Loucy (cell line): Measurements from ENCODE around the gene SLC16A13.
"Not testable (repeated sequence)": the region's sequence is repeated elsewhere in the genome, so short reads cannot be mapped to it uniquely, and the experiment has no call there.

Experiments
- H2AFZ ChIP-seq: fragments of 200-600 bp; sonication (generic); 2 replicates; pipeline ENCODE4 v1.6.0; 2016; ENCODE audit warnings: antibody characterized with exemption, mild to moderate bottlenecking, low read length, moderate library complexity
- H3F3A ChIP-seq: fragments of 200-600 bp; 2 replicates; pipeline ENCODE4 v1.6.0; 2016; ENCODE audit warnings: antibody characterized with exemption, low read depth, mild to moderate bottlenecking
- H3K27me3 ChIP-seq: fragments of 200-600 bp; sonication (generic); 2 replicates; pipeline ENCODE4 v1.6.1; 2014; ENCODE audit warnings: low read length, mild to moderate bottlenecking; ENCODE audit not compliant: insufficient read depth, poor library complexity, severe bottlenecking
- H3K36me3 ChIP-seq: fragments of 200-600 bp; sonication (generic); 2 replicates; pipeline ENCODE4 v1.6.1; 2016; ENCODE audit warnings: low read length; ENCODE audit not compliant: insufficient read depth
- H3K4me1 ChIP-seq: fragments of 200-600 bp; sonication (generic); 2 replicates; pipeline ENCODE4 v1.5.1; 2014; ENCODE audit warnings: low read length, mild to moderate bottlenecking; ENCODE audit not compliant: insufficient read depth, poor library complexity, severe bottlenecking
- H3K4me2 ChIP-seq: fragments of 200-600 bp; sonication (generic); 2 replicates; pipeline ENCODE4 v1.6.0; 2014; ENCODE audit warnings: antibody characterized with exemption, low read length, low read depth, mild to moderate bottlenecking; ENCODE audit not compliant: poor library complexity, severe bottlenecking
- H3K4me3 ChIP-seq: fragments of 200-600 bp; sonication (generic); 2 replicates; pipeline ENCODE4 v1.5.1; 2014; ENCODE audit warnings: low read length, mild to moderate bottlenecking, mixed read lengths; ENCODE audit not compliant: poor library complexity, severe bottlenecking
- H3K79me2 ChIP-seq: fragments of 200-600 bp; sonication (generic); 2 replicates; pipeline ENCODE4 v1.6.1; 2014; ENCODE audit warnings: low read length; ENCODE audit not compliant: insufficient read depth
- H3K9ac ChIP-seq: fragments of 200-600 bp; sonication (generic); 2 replicates; pipeline ENCODE4 v1.6.0; 2014; ENCODE audit warnings: mild to moderate bottlenecking, low read depth, low read length, moderate library complexity; ENCODE audit not compliant: poor library complexity, severe bottlenecking
- H3K9me2 ChIP-seq: fragments of 200-600 bp; sonication (generic); replicated peaks from 2 replicates; pipeline ENCODE4 v1.6.1; 2016; ENCODE audit warnings: low read depth, low read length, mixed read lengths
- H3K9me3 ChIP-seq: fragments of 200-600 bp; sonication (generic); 2 replicates; pipeline ENCODE4 v1.6.1; 2014; ENCODE audit warnings: mild to moderate bottlenecking, antibody characterized with exemption, low read length, low read depth; ENCODE audit not compliant: insufficient read depth
- H4K20me1 ChIP-seq: fragments of 200-600 bp; sonication (generic); 2 replicates; pipeline ENCODE4 v1.6.0; 2014; ENCODE audit warnings: antibody characterized with exemption, low read length, mild to moderate bottlenecking; ENCODE audit not compliant: insufficient read depth, poor library complexity, severe bottlenecking
- CTCF ChIP-seq: fragments of 200-600 bp; sonication (generic); conservative IDR thresholded peaks from 2 replicates; pipeline ENCODE4 v1.5.1; 2014; ENCODE audit warnings: mild to moderate bottlenecking, antibody characterized with exemption, low read length
- EZH2phosphoT487 ChIP-seq: fragments of 200-600 bp; IDR thresholded peaks from 2 replicates; pipeline ENCODE4 v1.6.1; 2018; ENCODE audit warnings: antibody characterized with exemption, mild to moderate bottlenecking, moderate library complexity, borderline replicate concordance

The SLC16A13 gene

GRCh38 chr17:7045492-7046126 lies 9.8 kb downstream of the SLC16A13 start:
- H3K27me3 ChIP-seq: no peaks in the 10 kb centered on the region
- no peaks in the 10 kb centered on the region for H4K20me1 ChIP-seq
- peaks cover 11% of the 10 kb centered on the region for H3K4me1 ChIP-seq
- H3K9me2 ChIP-seq: no peaks in the 10 kb centered on the region
- H3K4me2 ChIP-seq: peak overlapping the region; percentile 72
- H3K9me3 ChIP-seq: no peaks in the 10 kb centered on the region
- peak overlapping the region; percentile 75 for H2AFZ ChIP-seq
- peak overlapping the region; percentile 61 for H3K4me3 ChIP-seq
- H3F3A ChIP-seq: no peaks in the 10 kb centered on the region
- no peaks in the 10 kb centered on the region for H3K79me2 ChIP-seq
- TF ChIP-seq EZH2phosphoT487: no peak
- TF ChIP-seq CTCF: peak; percentile 96
- H3K9ac ChIP-seq: no peak overlapping the region
- no peaks in the 10 kb centered on the region for H3K36me3 ChIP-seq

- Histone ChIP-seq H3K36me3 (no peaks in the 10 kb centered on the region), H3K79me2 (no peaks in the 10 kb centered on the region), H3K4me2 (peak overlapping the region; percentile 72), H3K4me1 (peaks cover 11% of the 10 kb centered on the region), H2AFZ (peak overlapping the region; percentile 75), H3K9me2 (no peaks in the 10 kb centered on the region), H3K9ac (peak overlapping the region; percentile 6), H3F3A (no peaks in the 10 kb centered on the region), H3K4me3 (peak overlapping the region; percentile 61), H4K20me1 (no peaks in the 10 kb centered on the region), H3K27me3 (no peaks in the 10 kb centered on the region), H3K9me3 (no peaks in the 10 kb centered on the region)
- TF ChIP-seq EZH2phosphoT487 (no peak), CTCF (no peak)
Observed at GRCh38 chr17:7046127-7046724, 10.4 kb downstream of the SLC16A13 start.

GRCh38 chr17:7046725-7047397 lies 11.0 kb downstream of the SLC16A13 start:
- H3K27me3 ChIP-seq, H3K36me3 ChIP-seq, H3K9me3 ChIP-seq, H4K20me1 ChIP-seq, H3K79me2 ChIP-seq, H3F3A ChIP-seq, H3K9me2 ChIP-seq: not testable (repeated sequence)
- peak overlapping the region; percentile 75 for H2AFZ ChIP-seq
- H3K4me1 ChIP-seq: peaks cover 11% of the 10 kb centered on the region
- H3K4me3 ChIP-seq: peak overlapping the region; percentile 61
- H3K9ac ChIP-seq: peak overlapping the region; percentile 6
- H3K4me2 ChIP-seq: peak overlapping the region; percentile 72
